Coronary artery (tissue), 2 donors: Measurements from ENCODE around the gene TMEM161A.

Experiments used
- DNase-seq: peaks from one replicate; pipeline ENCODE4 v3.0.0-alpha.2; 2017; ENCODE audit warnings: low spot score
- H3K27ac ChIP-seq, 2 donors: fragments of 200-600 bp; sonication (generic); one replicate each; pipeline ENCODE4 v1.5.1; 2016 to 2019
- H3K4me3 ChIP-seq: fragments of 200-600 bp; sonication (generic); 2 replicates; pipeline ENCODE4 v1.5.1; 2016; ENCODE audit warnings: mild to moderate bottlenecking, moderate library complexity
- CTCF ChIP-seq: fragments of 200-600 bp; sonication (generic); IDR thresholded peaks from one replicate; pipeline ENCODE4 v1.5.1; 2019; ENCODE audit warnings: antibody characterized with exemption

Gene TMEM161A

GRCh38 chr19:19074196-19074882, 63.9 kb downstream of the TMEM161A start:
- H3K27ac ChIP-seq: no peak overlapping the region
- no peak overlapping the region for H3K4me3 ChIP-seq
- TF ChIP-seq CTCF: no peak
- no peak for DNase-seq

DNA sequence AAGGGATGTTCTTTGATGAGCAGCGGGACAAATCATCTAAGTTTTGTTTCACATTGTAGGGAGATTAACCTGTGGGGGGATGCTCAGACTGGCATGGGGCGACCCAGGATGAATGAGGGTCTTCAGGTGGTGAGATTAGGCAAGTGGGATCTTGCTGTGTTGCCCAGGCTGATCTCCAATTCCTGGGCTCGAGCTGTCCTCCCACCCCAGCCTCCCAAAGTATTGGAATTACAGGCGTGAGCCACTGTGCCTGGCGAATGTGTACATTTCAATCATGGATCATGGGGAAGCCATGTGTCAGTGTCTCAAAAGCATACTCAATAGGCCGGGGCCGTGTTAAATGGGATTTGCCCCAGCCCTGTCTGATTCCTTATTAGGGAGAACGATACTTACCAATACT, 66.4 kb downstream of the TMEM161A start:
- H3K4me3 ChIP-seq: no peak overlapping the region
- TF ChIP-seq CTCF: no peak
- no peak overlapping the region for H3K27ac ChIP-seq
- no peak for DNase-seq
